DMS 273 (cell line): Measurements from ENCODE around the gene LTF.

Source experiments
- DNase-seq: peaks from one replicate; lab custom pipeline; 2025; ENCODE audit not compliant: unreplicated experiment; lab: John Stamatoyannopoulos, UW

LTF gene

DNA sequence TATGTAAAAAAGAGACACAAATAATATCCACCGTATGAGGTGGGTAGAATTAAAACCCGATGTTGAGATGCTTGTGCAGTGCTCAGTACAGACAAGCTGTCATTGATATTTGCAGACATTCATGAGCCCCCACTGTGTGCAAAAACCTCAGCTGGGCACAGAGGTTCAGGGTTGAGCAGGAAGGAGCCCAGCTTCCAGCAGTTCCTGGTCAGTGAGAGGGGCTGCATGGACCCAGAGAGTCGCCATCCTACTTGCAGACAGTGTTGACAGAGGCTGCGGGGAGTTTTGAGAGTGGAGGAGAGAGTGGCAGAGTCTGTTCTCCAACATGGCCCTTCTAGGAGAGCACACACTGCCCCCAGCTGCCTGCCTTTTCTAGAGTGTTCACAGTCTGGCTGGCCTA lies 6.1 kb upstream of the LTF start:
- DNase-seq: no peak

GRCh38 chr3:46469680-46470357 lies 5.1 kb upstream of the LTF start:
- no peak for DNase-seq

- no peak for DNase-seq
Measured at GRCh38 chr3:46468753-46469600, 4.3 kb upstream of the LTF start.

- no peak for DNase-seq
Measured at GRCh38 chr3:46467562-46467961, 2.9 kb upstream of the LTF start.

DNA sequence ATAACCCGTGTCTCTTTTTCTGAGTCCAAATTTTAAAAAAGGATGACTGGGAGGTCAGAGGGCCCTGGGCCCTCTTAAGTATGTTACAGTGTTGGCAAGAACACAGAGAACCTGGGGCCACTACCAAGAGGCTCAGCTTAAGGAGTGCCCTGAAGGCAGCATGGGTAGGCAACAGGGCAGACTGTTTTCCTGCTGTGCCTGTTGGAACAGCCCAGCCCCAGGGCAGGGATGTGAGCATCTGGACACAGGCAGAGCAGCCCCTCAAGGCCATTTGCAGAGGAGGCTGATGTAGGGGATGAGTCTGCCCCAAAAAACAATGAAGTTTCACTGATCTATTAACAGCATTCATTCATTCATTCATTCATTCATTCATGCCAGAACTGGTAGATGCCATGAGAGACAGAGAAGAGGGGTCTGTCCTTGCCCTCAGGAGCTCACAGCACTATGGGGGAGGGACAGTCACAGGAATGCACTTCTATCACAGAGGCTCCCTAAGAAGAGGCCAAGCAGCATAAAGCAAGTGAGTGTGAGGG lies 2.2 kb upstream of the LTF start:
- peak; percentile 12 for DNase-seq

DNA sequence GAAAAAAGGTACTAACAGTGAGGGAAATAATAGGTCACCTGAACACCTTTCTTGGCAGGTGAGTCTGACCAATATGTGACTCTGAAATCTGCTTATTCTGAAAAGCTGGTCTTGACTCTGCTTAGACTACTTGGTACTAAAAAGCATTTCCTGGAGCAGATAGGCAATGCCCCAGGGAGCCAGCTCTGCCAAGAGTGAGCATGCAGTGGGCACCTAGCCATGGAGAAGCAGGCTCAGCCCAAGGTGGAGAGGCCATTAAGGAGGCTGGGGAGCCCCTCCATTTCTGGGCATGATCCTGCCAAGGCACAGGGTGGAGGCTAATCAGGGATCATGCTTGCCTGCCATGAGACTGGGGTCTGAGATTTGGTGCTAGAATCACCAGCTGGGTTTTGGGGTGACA lies 1.6 kb upstream of the LTF start:
- DNase-seq: peak; percentile 44

DNA sequence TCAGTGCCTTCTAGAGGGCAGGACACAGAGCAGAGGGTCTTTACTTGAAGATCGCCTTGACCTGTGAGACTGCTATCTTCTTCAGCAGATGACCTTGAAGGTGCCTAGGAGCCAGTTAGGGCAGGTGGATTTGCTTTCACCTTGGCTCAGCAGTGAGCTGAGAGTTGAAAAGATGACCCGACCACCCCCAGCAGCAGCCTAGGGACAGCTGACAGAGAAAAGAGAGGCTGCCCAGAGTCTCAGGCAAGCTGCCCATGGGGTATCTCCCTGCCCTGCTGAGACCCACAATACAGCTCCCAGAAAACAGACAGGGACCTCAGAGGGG lies 453 bp upstream of the LTF start:
- no peak for DNase-seq

- DNase-seq: no peak
Measured at GRCh38 chr3:46463868-46464241, 850 bp downstream of the LTF start.

DNA sequence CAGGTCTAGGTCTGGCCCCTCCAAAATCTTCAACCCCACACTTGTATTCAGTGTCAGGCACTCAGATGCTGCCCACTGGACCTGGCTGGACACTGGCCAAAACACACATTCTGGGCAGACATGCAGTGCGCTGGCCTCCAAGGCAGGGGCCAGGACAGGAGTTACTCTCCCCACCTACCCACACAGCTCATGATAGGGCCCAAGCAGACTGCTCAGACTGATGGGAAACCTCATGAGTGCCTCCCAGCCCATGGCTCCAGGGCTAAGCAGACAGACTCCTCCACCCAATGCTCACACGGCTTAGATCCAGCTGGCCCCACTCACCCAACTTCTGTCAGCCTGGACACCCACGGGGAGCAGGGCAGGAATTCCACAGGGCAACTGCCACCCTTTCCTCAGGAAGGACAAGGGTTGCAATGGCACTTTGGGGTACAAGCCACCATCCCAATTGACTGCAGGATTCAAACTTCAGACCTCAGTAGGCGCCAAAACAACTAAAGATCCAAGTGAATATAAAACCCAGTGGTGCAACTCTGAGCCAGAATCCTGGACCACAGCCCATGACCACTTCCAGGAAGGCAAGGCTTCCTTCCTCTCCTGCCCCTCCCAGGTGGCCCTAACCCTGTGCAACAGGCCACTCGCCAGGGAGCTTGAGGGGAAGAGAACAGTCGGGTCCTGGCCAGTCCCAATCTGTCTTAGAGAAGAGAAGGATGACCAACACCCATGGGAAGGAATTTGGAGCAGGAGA lies 1.4 kb downstream of the LTF start:
- no peak for DNase-seq

GRCh38 chr3:46462511-46462910 lies 2.2 kb downstream of the LTF start:
- DNase-seq: no peak

GRCh38 chr3:46462111-46462510 lies 2.6 kb downstream of the LTF start:
- DNase-seq: peak; percentile 38

DNA sequence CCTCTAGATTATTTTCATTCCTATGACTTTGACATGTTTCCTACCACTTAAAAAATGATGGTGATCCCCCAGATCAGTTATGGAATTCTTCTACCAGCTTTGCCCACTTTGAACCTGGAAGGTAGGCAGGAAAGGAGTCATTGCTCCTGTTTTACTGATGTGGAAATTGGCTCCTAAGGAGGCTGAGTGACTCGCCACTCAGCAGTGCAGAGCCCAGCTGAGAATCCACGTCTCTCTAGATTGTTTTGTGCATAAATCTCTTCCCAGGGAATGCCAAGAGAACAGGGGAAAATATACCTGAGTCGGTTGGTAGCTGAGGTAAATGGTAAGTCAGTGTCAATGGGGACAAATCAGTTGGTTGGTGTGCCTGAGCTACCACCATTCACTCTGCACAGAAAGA lies 4.7 kb downstream of the LTF start:
- DNase-seq: no peak

- no peak for DNase-seq
Measured at GRCh38 chr3:46456118-46456517, 8.6 kb downstream of the LTF start.

DNA sequence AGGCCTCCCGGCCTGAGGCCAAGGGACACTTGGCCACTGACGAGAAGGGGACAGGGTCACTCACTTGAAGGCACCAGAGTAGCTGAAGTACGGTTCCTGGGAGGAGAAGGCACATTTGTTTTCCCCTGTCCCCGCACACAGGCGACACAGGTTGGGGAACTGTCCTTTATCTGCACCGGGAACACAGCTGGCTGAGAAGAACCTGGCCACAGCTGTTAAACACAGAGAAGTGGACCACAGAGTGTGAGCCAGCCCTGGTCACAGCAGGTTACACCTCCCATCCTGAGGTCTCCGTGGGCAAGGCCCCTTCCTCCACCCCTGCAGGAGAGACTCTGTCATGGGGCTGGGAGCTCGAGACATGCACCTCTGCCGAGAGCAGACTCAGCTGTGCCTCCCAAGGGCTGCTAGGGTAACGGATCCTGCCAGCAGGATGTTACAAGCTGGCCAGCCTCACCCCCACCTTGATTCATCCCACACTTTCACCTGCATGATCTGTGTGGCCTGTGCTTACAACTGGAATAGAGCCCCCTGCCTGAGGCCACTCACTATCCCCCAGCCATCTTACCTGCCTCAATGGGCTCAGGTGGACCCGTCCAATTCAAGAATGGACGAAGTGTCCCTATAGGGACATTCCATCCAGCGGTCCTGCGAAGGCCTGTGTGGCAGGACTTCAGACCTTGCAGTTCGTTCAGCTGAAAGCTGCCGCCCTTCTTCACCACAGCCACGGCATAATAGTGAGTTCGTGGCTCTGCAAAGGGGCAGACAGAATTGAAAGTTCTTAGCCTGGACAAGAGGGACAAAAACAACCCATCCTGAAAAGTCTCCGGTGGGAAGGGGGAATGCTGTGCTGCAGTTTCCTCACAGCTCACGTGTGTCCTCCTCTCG lies 9.2 kb downstream of the LTF start:
- no peak for DNase-seq

GRCh38 chr3:46454606-46455005 lies 10.1 kb downstream of the LTF start:
- DNase-seq: no peak

- DNase-seq: no peak
Measured at GRCh38 chr3:46454209-46454595, 10.5 kb downstream of the LTF start.

DNA sequence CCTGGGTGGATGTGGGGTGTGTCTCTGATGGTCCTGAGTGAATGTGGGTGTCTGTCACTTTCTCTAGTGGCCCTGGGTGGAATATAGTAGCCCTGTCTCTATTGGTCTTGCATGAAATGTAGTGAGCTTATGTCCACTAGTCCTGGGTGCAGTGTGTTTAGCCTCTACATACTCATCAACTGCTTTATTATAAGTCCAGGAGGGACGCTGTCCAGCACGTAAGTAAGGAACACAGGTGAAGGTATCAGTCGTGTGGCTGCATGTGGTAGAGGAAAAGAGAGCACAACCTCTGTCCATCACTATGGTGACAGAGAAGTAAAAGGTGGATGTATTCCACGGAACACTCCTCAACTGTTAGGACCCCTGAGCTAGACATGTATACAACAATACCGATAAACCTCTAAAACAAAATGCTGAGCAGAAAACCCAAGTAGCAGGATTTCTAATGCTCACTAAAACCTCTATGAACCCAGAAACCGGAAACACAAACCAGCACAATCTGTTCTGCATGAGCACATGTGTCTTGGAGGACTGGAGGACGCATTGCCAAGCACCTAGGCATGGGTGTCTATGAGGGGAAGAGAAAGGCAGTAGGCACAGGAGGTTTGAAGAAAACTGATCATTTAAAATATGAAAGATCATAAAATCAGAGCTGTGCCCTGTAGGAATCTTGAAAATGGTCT lies 11.0 kb downstream of the LTF start:
- DNase-seq: no peak

- DNase-seq: peak; percentile 43
Measured at GRCh38 chr3:46449755-46450552, 14.8 kb downstream of the LTF start.

GRCh38 chr3:46448721-46449120 lies 16.0 kb downstream of the LTF start:
- no peak for DNase-seq
